Measurements from ENCODE around the gene CELF4.
A peak's percentile ranks its signal among the peaks of the same experiment; 100 is the strongest.

CELF4 gene

DNA sequence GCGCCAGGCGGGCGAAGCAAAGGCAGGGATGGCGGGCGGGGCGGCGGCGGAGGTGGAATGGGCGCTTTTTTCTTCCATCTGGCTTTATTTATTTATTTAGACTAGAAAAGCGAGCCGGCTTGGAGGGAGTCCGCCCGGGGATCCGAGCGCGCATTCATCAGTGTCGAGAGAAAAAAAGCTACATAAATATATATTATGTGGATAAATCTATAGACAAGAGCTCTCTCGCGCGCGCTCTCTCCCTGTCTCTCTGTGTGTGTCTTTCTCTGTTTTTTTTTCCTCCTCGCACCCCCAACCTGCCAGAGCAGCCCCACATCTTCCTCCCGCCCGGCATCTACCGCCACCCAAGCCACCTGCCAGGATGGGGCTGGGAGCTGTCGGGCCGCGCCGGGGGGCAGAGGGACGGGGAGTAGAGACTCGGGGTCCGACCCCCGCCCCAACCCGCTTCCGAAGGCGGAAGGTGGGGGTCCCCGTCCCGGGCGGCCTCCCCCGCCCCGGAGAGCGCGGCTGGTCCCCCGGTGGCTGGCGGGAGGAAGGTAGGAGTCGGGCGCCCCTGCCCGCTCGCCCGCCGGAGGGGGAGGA lies 972 bp upstream of the CELF4 start:
- Histone ChIP-seq H3K27me3 (no peaks in the 10 kb centered on the region), H3K27ac (no peak overlapping the region), H4K20me1 (no peaks in the 10 kb centered on the region), H3K4me2 (no peak overlapping the region), H3K9me3 (replicated peaks in 1 of 11) (peaks cover 16 to 30% (median 23%) of the 10 kb centered on the region in 11 experiments), H3K4me1 (no peaks in the 10 kb centered on the region), H3K4me3 (no peak overlapping the region), H3K9ac (no peak overlapping the region), H3K36me3 (no peaks in the 10 kb centered on the region)
- TF ChIP-seq Cebpa-rat (IDR thresholded peaks at IDR 0.05) = no peak

DNA sequence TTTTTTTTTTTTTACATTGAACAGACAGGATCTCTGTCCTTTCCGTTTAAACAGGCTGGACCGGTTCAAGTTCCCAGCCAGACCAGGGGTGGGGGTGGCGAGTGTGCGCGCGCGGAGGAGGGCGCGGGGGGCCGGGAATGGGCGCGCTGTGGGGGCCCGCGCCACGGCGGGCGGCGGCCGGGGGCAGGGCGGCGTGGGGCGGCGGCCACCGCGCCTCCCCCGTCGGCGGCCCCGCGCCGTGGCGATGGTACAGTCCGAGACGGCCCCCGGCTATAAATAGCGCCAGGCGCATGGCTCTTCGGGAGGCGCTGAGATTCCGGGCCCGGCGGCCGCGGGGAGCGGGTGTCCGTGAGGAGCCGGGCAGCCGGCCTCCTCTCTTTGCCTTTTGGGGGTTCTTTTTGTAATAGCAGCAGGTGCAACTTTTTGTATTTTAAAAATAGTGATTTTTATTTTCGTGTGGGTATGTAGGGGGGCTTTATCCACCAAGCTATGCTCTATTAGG lies 430 bp upstream of the CELF4 start:
- H3K27me3 ChIP-seq = no peaks in the 10 kb centered on the region
- H3K4me3 ChIP-seq = no peak overlapping the region

DNA sequence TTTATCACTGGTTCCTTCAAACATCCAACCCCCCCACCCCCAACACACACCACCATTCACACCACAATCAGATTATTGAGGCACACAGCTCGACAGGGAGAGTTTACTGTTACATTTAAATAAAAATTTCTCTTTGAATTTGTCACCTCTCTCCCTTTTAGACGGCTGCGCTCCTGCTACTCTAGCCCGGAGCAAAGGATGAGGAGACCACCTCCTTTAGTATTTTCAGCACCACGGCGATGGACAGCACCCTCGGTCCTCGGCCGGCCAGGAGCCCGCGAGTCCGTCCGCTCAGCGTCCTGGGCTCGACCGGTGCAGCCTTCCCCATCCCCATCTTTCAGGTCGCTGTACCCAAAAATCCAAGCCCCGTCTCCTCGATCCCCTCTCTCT lies 892 bp downstream of the CELF4 start:
- no peak overlapping the region for H3K4me3 ChIP-seq
- TF ChIP-seq Cebpa-rat (IDR thresholded peaks at IDR 0.05) = no peak
- H3K9me3 ChIP-seq (replicated peaks in 1 of 11) = peaks cover 16 to 30% (median 23%) of the 10 kb centered on the region in 11 experiments
- no peaks in the 10 kb centered on the region; a peak in 1 of 20 replicates for H3K4me1 ChIP-seq
- H3K27ac ChIP-seq = no peak overlapping the region
- no peaks in the 10 kb centered on the region for H3K27me3 ChIP-seq
- H4K20me1 ChIP-seq = no peaks in the 10 kb centered on the region
- H3K9ac ChIP-seq = no peak overlapping the region
- no peak overlapping the region for H3K4me2 ChIP-seq
- H3K36me3 ChIP-seq = no peaks in the 10 kb centered on the region

More for the DNA sequence above, 430 bp upstream of the CELF4 start:
- Histone ChIP-seq H3K9me3 (replicated peaks in 1 of 11) (peaks cover 16 to 30% (median 23%) of the 10 kb centered on the region in 11 experiments), H3K27ac (no peak overlapping the region), H3K36me3 (no peaks in the 10 kb centered on the region), H3K9ac (no peak overlapping the region), H3K4me1 (no peaks in the 10 kb centered on the region), H3K4me2 (no peak overlapping the region), H4K20me1 (no peaks in the 10 kb centered on the region)
- no peak for TF ChIP-seq Cebpa-rat (IDR thresholded peaks at IDR 0.05)

DNA sequence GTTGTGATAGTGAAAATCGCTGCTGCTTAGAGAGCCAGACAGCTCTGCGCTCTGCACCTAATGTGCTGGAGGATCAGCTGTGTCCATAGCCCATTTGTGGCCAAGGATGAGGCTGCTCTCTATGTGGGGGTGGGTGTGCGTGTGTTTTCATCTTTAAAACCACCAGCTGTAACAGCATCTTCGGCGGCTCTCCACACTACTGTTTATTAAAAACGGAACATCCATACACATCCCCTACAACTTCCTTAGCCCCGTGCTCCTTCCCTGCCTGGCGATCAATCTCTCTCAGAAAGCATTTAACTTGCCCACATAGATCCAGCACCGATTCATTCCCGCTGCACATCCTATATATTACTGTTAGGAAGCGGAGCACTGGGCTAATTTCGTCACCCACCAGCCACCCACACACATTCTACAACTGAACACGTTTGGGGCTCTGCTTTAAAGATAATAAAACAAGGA lies 1.6 kb downstream of the CELF4 start:
- Histone ChIP-seq H3K4me1 (peaks cover 0 to 7% (median 3%) of the 10 kb centered on the region in 10 experiments; a peak in 5 of 20 replicates), H3K9me3 (replicated peaks in 1 of 11) (peaks cover 16 to 30% (median 23%) of the 10 kb centered on the region in 11 experiments), H4K20me1 (no peaks in the 10 kb centered on the region), H3K9ac (no peak overlapping the region), H3K36me3 (no peaks in the 10 kb centered on the region), H3K27me3 (no peaks in the 10 kb centered on the region), H3K4me3 (no peak overlapping the region), H3K4me2 (no peak overlapping the region), H3K27ac (no peak overlapping the region)
- no peak for TF ChIP-seq Cebpa-rat (IDR thresholded peaks at IDR 0.05)

- no peak for TF ChIP-seq Cebpa-rat (IDR thresholded peaks at IDR 0.05)
- H3K4me1 ChIP-seq = peaks cover 0 to 11% (median 4%) of the 10 kb centered on the region in 10 experiments; a peak in 5 of 20 replicates
- no peaks in the 10 kb centered on the region for H4K20me1 ChIP-seq
- H3K4me3 ChIP-seq = no peak overlapping the region
- no peak overlapping the region for H3K4me2 ChIP-seq
- no peak overlapping the region for H3K9ac ChIP-seq
- peaks cover 9 to 18% (median 16%) of the 10 kb centered on the region in 11 experiments for H3K9me3 ChIP-seq (replicated peaks in 1 of 11)
- no peaks in the 10 kb centered on the region for H3K27me3 ChIP-seq
- no peaks in the 10 kb centered on the region for H3K36me3 ChIP-seq
- no peak overlapping the region for H3K27ac ChIP-seq
These were observed 3.6 kb downstream of the CELF4 start for GRCh38 chr18:37561986-37562385.

GRCh38 chr18:37560003-37560402 lies 5.6 kb downstream of the CELF4 start:
- H3K9me3 ChIP-seq (replicated peaks in 1 of 11) = peaks cover 0 to 3% (median 2%) of the 10 kb centered on the region in 11 experiments; a peak in 10 of 22 replicates

GRCh38 chr18:37559194-37559593 lies 6.4 kb downstream of the CELF4 start:
- Histone ChIP-seq H3K36me3 (no peaks in the 10 kb centered on the region), H3K27ac (no peak overlapping the region), H3K4me1 (peaks cover 0 to 16% (median 8%) of the 10 kb centered on the region in 10 experiments; a peak in 7 of 20 replicates), H3K9ac (no peak overlapping the region), H3K4me3 (no peak overlapping the region), H3K9me3 (replicated peaks in 1 of 11) (no peaks in the 10 kb centered on the region), H4K20me1 (no peaks in the 10 kb centered on the region; a peak in 1 of 22 replicates), H3K27me3 (no peaks in the 10 kb centered on the region), H3K4me2 (peak overlapping the region in 6 of 11 experiments; percentile 2 to 40 (median 14); a peak in 7 of 22 replicates)
- TF ChIP-seq Cebpa-rat (IDR thresholded peaks at IDR 0.05) = no peak

More at GRCh38 chr18:37560003-37560402, 5.6 kb downstream of the CELF4 start:
- H3K4me2 ChIP-seq = no peak overlapping the region; a peak in 1 of 22 replicates
- no peak overlapping the region for H3K4me3 ChIP-seq
- no peaks in the 10 kb centered on the region; a peak in 1 of 22 replicates for H4K20me1 ChIP-seq
- no peak for TF ChIP-seq Cebpa-rat (IDR thresholded peaks at IDR 0.05)
- no peaks in the 10 kb centered on the region for H3K27me3 ChIP-seq
- no peak overlapping the region for H3K9ac ChIP-seq
- H3K27ac ChIP-seq = no peak overlapping the region
- no peaks in the 10 kb centered on the region for H3K36me3 ChIP-seq
- peaks cover 0 to 11% (median 4%) of the 10 kb centered on the region in 10 experiments; a peak in 5 of 20 replicates for H3K4me1 ChIP-seq

GRCh38 chr18:37554399-37554787 lies 11.2 kb downstream of the CELF4 start:
- H3K9me3 ChIP-seq (replicated peaks in 1 of 11) = no peaks in the 10 kb centered on the region
- no peak overlapping the region for H3K4me3 ChIP-seq
- H3K4me2 ChIP-seq = peak overlapping the region in 5 of 11 experiments; percentile 9 to 73 (median 24); a peak in 7 of 22 replicates
- no peaks in the 10 kb centered on the region for H3K36me3 ChIP-seq
- TF ChIP-seq Cebpa-rat (IDR thresholded peaks at IDR 0.05) = no peak
- no peaks in the 10 kb centered on the region for H3K27me3 ChIP-seq
- peaks cover 0 to 4% (median 0%) of the 10 kb centered on the region in 11 experiments; a peak in 1 of 22 replicates for H4K20me1 ChIP-seq
- H3K4me1 ChIP-seq = peaks cover 17 to 41% (median 30%) of the 10 kb centered on the region in 10 experiments
- no peak overlapping the region for H3K27ac ChIP-seq
- H3K9ac ChIP-seq = no peak overlapping the region

DNA sequence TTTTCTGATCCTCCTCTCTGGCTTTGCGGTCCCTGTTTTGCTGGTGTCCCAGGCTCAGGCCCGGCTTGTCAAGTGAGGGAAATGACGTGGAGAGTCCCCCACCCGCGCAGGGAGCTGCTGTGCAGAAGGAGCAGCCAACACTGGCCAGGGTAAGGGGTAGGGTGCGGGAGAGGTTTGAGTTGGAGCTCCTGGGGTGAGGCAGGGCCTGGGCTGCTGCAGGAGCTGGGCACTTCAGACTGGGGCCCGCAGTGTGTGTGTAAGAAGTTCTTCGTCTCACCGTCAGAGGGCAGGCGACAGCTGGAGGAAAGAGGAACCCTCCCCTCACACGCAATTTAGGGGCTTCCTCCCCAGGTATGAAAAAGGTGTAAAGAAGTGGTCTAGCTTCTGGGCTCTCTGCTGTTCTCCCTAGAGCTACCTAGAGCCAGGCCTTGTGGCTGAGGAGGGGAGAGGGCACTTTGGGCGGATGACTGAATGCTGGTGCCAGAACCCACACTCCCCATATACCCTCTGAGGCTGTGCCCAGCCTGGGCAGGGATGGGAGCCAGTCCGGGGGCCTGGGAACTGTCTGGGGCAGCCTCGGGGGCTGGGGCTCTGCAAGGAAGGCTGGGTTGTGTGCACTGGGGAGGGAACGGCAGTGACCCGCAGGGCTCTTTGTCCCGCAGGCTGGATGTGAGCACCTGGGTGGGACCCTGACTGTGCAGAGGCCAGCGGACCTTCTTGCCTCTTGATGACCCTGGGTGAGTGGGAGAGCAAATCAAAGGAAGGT lies 11.8 kb downstream of the CELF4 start:
- no peak for TF ChIP-seq Cebpa-rat (IDR thresholded peaks at IDR 0.05)
- Histone ChIP-seq H3K27ac (peak overlapping the region in 2 of 11 experiments; percentile 12 to 29; a peak in 2 of 22 replicates), H3K4me1 (peaks cover 17 to 35% (median 27%) of the 10 kb centered on the region in 10 experiments), H3K27me3 (no peaks in the 10 kb centered on the region), H3K9ac (no peak overlapping the region), H3K9me3 (replicated peaks in 1 of 11) (no peaks in the 10 kb centered on the region), H3K36me3 (no peaks in the 10 kb centered on the region), H4K20me1 (peaks cover 0 to 4% (median 0%) of the 10 kb centered on the region in 11 experiments; a peak in 1 of 22 replicates), H3K4me2 (peak overlapping the region in 9 of 11 experiments; percentile 7 to 79 (median 68); a peak in 10 of 22 replicates), H3K4me3 (no peak overlapping the region)

Measured in BLaER1 treated with 17β-estradiol and CSF1 and Interleukin-3, amounts not matched to agents 10 nM and 100 nM (cell line).